Activated CD4-positive, alpha-beta T cell treated with anti-CD3 and anti-CD28 coated beads, Interleukin-2, Interleukin-6, amounts not matched to agents 100 ng/mL and 50 ng/mL, durations not matched to agents 16 hours and 8 hours (primary cell): ENCODE results near the gene TADA2B.

Source experiments
- DNase-seq: peaks from one replicate; pipeline ENCODE4 v3.0.0-alpha.2; 2020

TADA2B gene

GRCh38 chr4:7018281-7018680 lies 24.9 kb upstream of the TADA2B start:
- DNase-seq, result no peak

- DNase-seq, result no peak
Observed at GRCh38 chr4:7019367-7019766, 23.8 kb upstream of the TADA2B start.

DNA sequence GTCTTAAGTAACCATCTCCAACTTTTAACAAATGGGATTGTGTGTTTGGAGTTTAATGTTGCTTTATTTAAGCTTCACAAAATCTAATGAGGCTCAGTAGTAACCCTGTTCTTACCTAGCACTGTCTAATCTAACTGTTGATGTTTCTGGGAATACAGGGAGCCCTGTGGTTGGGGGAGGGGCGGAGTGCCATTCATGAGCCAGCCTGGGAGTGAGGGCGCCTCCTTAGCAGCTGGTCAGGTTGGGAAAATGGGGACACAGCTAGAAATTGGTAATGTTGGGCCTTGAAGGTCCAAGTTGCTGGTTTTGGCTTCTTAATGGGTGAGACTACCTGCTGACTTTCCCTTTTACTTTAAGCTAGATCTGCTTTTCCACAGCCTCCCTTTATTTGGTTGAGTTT lies 22.9 kb upstream of the TADA2B start:
- no peak for DNase-seq

DNA sequence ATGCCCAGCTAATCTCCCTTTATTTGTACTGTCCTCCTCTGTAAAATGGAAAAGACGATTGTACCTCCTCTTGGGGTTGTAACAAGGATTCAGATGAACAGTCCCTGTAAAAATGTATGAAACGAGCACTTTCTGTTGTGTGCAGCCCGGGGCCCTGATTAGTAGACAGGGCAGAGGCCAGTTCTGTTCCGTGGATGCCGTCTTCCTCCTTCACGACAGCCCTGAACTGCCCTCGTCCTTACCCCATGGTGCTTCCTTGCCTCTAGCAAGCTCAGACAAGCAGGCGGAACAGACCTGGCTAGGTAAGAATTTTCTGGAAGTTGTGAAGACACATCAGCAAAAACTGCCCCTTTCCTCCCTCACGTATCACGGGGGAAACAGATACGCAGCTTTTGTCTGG lies 22.3 kb upstream of the TADA2B start:
- DNase-seq, result no peak

GRCh38 chr4:7021355-7021754 lies 21.8 kb upstream of the TADA2B start:
- no peak for DNase-seq

DNA sequence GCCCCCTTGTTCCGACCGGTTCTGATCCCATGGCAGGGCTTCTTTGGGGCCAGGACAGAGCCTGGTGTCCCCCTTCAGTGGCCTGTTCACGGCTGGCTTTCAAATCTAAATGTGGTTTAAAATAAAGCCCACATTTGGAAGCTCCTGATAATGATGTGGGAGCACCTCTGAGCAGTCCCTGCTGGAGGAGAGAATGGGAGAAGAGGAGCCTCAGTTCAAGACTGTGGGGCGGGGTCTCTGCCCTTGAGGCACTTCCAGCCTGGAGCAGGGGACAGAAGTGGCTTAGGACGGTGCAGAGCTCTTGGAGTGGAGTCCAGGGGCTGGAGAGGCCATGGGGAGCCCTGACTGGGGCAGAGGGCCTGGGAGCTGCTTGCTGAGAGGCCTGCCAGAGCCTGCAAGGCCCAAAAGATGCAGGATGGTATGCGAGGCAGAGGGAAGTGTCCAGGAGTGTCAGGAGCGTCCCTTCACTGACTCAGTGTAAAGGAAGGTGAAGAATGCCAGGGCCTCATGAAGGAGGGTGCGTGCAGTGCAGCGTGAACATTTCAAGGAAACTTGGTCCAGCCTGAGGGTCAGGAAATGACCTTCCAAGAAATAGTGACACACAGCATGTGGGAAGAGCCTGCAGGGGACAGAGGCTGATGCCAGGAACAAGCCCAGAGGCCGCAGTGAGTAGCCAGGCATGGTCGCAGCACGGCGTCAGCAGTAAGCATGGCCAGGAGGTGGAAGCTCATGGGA lies 21.1 kb upstream of the TADA2B start:
- no peak for DNase-seq

GRCh38 chr4:7023486-7023885 lies 19.7 kb upstream of the TADA2B start:
- DNase-seq, result no peak

DNA sequence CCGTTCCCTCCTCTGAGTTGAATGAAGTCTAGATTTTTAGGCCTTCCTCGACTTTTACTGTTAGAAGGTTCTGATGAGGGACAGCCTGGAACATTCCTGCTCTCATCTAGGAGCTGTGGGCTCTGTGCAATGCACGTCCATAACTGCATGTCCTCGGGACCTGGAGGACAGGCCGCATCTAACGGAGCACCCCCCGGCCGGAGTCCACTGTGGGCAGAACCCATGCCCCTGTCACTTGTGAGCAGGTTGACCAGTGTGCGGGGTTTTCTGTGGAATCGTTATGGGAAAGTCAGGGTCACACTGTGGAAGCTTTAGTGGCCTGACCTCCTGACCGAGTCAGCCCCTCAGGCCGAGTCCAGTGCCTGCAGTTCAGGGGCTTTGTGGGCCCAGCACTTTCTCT lies 19.3 kb upstream of the TADA2B start:
- DNase-seq, result no peak

DNA sequence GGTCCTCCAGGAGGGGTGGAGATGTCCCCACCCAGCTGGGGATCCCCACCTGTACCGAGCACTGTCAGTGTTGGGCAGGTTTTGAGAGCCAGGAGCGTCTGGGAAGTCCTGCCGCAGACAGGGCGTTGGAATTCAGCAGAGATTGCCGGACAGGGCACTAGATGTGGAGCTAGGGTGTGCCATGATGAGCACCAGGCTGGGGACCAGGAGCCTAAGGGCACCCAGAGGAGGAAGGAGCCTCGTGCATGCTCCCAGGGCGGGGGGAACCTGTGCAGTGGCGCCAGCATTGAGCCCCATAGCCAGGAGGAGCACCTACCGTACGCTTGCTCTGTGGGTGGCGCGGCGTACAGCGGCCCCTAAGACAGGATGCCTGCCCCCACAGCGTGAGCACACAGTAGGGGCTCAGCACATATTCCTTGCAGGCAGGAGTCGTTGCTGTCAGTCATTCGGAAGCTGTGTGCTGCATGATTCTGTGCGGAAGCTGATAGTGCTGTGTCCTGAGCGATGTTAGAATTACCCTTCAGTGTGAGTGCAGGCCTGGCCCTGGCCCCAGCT lies 18.8 kb upstream of the TADA2B start:
- no peak for DNase-seq

- no peak for DNase-seq
Observed at GRCh38 chr4:7025040-7025602, 18.1 kb upstream of the TADA2B start.

DNA sequence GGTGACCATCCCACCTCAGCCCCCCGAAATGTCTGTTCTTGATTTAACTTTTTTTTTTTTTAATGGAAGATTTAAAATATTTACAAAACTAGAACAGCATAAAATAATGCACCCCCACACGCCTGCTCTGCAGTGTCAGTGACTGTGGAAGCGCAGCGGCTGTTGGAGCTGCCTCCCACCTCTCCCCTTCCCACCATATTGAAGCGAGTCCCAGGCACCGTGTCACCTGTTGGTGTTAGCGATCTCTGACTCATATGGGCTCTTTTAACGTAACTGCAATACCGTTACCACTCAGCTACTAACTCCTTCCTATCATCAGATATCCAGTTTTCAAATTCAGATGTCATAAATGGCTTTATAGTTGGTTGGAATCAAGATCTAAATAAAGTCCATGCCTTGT lies 17.1 kb upstream of the TADA2B start:
- no peak for DNase-seq

DNA sequence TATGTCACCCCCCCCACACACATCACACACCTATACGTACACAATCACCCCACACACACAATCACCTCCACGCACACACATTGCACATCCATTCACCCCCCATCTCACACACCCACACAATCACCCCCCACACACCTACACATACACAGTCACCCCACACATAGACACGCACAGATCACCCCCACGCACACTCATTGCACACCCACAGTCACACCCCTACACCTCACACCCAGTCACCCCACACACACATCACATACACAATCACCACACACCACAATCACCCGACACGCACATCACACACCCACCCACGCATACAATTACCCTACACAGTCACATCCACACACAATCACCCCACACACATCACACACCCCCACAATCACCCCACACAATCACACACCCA lies 15.9 kb upstream of the TADA2B start:
- no peak for DNase-seq

GRCh38 chr4:7027913-7028312 lies 15.3 kb upstream of the TADA2B start:
- no peak for DNase-seq

- no peak for DNase-seq
Observed at GRCh38 chr4:7029212-7029611, 14.0 kb upstream of the TADA2B start.

DNA sequence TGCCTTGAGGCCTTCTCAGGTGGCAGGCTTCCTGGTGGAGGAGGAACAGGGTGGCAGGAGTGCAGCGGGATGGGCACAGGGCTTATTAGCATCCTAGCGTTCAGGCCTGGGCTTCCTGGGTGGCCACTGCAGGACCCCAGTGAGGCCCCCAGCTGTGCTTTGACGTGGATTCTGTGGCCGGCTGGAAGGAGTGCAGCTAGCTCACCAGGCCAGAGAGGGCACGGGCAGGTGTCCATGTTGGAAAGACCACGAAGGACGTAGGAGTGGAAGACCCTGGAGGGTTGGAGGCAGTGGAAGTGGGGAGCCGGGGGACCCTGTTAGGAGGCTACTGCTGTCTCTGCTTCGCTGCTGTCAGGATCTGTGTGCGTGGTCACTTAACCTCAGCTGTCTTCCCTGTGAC lies 13.3 kb upstream of the TADA2B start:
- DNase-seq, result no peak

DNA sequence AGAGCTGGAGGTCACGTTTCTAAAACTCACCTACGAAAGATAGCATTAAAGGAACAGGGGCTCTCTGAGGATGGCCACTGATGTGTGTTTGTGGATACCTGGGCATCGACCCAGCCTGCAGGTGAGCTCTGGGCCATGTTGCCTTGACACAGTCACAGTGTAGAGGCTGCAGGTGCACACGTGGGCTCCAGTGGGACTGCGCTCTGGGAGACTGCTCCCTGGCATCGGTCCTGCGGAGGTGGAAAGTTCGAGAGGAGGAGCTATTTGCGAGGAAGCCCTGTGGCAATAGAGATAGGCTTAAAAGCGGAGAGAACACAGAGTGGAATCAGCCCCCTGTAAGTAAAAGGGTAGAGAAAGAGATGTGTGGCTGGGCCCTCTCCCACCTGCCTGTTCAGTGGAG lies 12.3 kb upstream of the TADA2B start:
- DNase-seq, result no peak

DNA sequence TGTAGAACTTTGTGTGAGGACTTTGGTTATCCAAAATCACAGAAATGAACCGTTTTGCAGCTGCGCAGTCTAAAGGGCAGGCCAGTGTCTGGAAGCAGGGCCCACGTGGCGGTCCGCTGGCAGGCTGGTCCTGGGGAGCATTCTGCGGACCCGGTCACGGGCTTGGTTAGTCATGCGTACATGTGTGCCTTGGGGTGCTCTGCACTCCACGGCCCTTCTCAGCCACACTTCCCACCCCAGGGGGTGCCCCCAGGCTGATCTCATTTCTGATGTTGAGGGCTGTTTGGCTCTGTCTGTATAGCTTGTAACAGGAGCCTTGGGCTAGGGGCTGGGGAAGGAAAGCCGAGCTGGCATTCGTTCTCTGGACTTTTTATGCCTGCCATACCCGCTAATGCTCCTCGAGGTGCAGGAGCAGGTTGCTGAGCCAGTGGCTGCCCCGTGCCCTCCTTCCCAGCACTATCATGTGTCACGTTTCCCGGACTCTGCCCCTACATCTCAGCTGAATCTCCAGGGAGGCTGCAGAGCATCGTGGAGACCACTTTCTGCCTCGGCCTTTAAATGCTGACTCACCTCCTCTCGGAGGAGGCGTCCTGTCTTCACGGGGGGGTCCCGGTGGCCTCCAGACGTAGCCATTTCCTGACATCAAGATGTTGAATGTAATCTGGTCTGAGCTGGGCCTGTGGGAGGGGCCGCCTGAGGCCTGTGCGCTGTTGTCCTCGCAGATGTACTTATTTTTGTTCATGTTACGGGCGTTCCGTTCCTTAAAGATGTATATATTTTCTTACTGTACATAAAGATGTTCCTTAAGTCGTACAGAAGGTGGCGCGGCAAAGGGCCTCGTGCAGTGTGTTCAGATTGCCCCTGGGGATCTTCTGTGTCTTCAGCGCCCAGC lies 11.4 kb upstream of the TADA2B start:
- no peak for DNase-seq

DNA sequence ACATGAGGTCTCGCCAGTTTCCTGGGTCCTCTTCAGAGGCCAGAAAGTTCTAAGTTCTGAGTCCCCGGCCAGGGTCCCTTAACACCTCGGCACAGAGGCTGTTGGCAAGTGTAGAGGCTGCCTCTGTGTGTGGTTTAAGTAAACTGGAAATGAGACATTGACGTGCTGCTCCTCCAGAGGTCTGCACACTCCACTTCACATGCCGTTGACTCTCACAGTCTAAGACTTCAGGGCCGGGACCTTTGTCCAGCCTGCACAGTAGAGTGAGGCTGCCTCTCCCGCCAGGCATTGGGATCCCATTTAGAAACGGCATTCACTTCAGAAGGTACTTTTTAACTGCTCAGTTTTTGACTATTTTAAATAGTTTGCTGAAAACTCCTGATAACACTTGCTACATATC lies 10.6 kb upstream of the TADA2B start:
- no peak for DNase-seq

DNA sequence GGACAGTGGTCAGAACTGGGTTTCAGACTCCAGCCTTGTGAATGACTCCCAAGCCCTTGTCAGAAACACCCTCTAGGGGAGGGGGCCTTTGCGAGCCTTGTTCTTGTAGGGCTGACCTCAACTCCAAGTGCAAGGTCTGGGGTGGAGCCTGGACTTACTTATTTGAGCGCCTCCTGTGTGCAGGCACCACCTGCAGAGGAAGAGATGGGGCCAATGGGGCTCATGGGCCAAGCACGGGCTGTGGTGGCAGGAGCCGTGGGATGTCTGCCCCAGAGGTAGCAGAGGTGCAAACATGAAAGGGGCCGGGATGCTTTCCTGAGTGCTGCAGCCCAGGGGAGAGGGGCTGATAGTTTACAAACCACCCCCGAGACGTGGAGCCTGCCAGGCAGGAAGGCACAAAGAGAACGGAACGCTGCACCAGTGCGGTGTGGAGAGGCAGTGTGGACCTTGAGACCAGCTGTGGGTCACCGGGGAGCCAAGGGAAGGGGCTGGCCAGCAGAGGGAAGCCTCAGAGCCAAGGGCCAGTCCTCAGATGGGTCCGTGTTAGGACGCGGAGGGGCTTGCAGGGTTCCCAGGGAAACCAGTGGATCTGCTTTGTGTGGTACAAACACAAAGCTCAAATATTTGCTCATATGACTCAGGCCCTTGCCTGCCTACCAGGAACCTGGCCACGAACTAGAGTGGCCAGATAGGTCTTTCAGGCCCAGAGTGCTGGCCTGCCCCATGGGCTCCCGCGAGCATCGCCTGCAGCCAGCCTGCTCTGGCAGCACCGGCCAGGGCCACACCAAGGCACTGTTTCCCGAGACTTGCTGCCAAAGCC lies 8.7 kb upstream of the TADA2B start:
- DNase-seq, result no peak

- DNase-seq, result no peak
Observed at GRCh38 chr4:7037425-7037824, 5.7 kb upstream of the TADA2B start.

GRCh38 chr4:7040765-7041164 lies 2.4 kb upstream of the TADA2B start:
- DNase-seq, result no peak

GRCh38 chr4:7041246-7041645 lies 1.9 kb upstream of the TADA2B start:
- no peak for DNase-seq
